GM12878 (cell line): ENCODE results near the gene RABL3. TPM values are rescaled to one million over a fixed set of nuclear protein-coding genes. Genes with fewer than 3 reads are reported as not detected.

Experiments used
- ATAC-seq: fragments of 200-7000 bp; cut with Tn5 transposase; 3 replicates; pipeline ENCODE4 v1.9.1; 2020; ENCODE audit warnings: mild to moderate bottlenecking, moderate library complexity
- BruUV-seq: library from RNA; stranded (reverse); fragments of 400-500 nt; replicated peaks from 2 replicates; lab custom pipeline; 2021; lab: Mats Ljungman, UMichigan
- CTCF ChIA-PET: fragments of 300-600 bp; sonication (Branson Sonifier 250); formaldehyde crosslinking; extraction: SDS; loops from one replicate; lab custom pipeline; 2021; ENCODE audit warnings: inconsistent platforms; lab: Yijun Ruan, JAX
- POLR2A ChIA-PET: fragments of 350-600 bp; formaldehyde crosslinking; extraction: SDS; loops from one replicate; lab custom pipeline; 2021; ENCODE audit warnings: inconsistent platforms; lab: Charles Lee
- RAD21 ChIA-PET: fragments of 300-600 bp; sonication (Branson Sonifier 250); formaldehyde crosslinking; loops from one replicate; lab custom pipeline; 2023; ENCODE audit warnings: antibody characterized with exemption; ENCODE audit not compliant: unreplicated experiment; lab: Charles Lee
- SMC1A ChIA-PET: fragments of 300-600 bp; sonication (Branson Sonifier 250); formaldehyde crosslinking; loops from one replicate; lab custom pipeline; 2023; ENCODE audit not compliant: unreplicated experiment, uncharacterized antibody; lab: Charles Lee
- DNase-seq: peaks from one replicate; pipeline ENCODE4 v3.0.0-alpha.2; 2011; ENCODE audit warnings: low read depth, low spot score
- FAIRE-seq: peaks from 3 replicates; lab custom pipeline; 2011; peaks lifted over from hg19 to GRCh38; lab: Jason Lieb, UNC
- H2AFZ ChIP-seq: 2 replicates; pipeline ENCODE4 v1.6.0; 2011; ENCODE audit warnings: low read depth, low read length, control low read depth; ENCODE audit not compliant: control insufficient read depth
- H3K27ac ChIP-seq: 2 replicates; pipeline ENCODE4 v1.5.1; 2011; ENCODE audit warnings: control low read depth; ENCODE audit not compliant: control insufficient read depth, insufficient read depth
- H3K27me3 ChIP-seq, 2 experiments: replicated peaks in 1 of 2; 2 replicates each; pipeline versions ENCODE4 v1.6.0 to v1.6.1; 2011; ENCODE audit warnings: low read length in 1 of 2; ENCODE audit not compliant: control insufficient read depth in 2 of 2, insufficient read depth in 2 of 2
- H3K36me3 ChIP-seq, 2 experiments: 2 replicates each; pipeline ENCODE4 v1.5.1; 2011; ENCODE audit warnings: low read length in 1 of 2; ENCODE audit not compliant: control insufficient read depth in 2 of 2, insufficient read depth in 2 of 2
- H3K4me1 ChIP-seq: 2 replicates; pipeline ENCODE4 v1.6.1; 2011; ENCODE audit warnings: mild to moderate bottlenecking, low read length, moderate library complexity, mixed read lengths; ENCODE audit not compliant: control insufficient read depth, insufficient read depth
- H3K4me2 ChIP-seq: 2 replicates; pipeline ENCODE4 v1.6.0; 2011; ENCODE audit warnings: control low read depth; ENCODE audit not compliant: control insufficient read depth, insufficient read depth
- H3K4me3 ChIP-seq: fragments of 200-600 bp; sonication (generic); 2 replicates; pipeline ENCODE4 v1.5.1; 2016
- H3K79me2 ChIP-seq: 2 replicates; pipeline ENCODE4 v1.6.0; 2011; ENCODE audit warnings: low read length; ENCODE audit not compliant: control insufficient read depth, insufficient read depth
- H3K9ac ChIP-seq: 2 replicates; pipeline ENCODE4 v1.8.0; 2011; ENCODE audit warnings: low read length, control low read depth, mixed read lengths; ENCODE audit not compliant: control insufficient read depth, insufficient read depth
- H3K9me3 ChIP-seq: replicated peaks from 3 replicates; pipeline ENCODE4 v1.5.1; 2011; ENCODE audit warnings: mild to moderate bottlenecking, low read length; ENCODE audit not compliant: control insufficient read depth, insufficient read depth
- H4K20me1 ChIP-seq: 2 replicates; pipeline ENCODE4 v1.6.0; 2011; ENCODE audit not compliant: control insufficient read depth, insufficient read depth
- ATF7 ChIP-seq: fragments of 450-650 bp; IDR thresholded peaks from 2 replicates; pipeline ENCODE4 v1.6.1; 2016; ENCODE audit warnings: low read depth, mild to moderate bottlenecking
- BACH1 ChIP-seq: fragments of 450-650 bp; IDR thresholded peaks from 2 replicates; pipeline ENCODE4 v1.6.1; 2017; ENCODE audit warnings: mild to moderate bottlenecking, borderline replicate concordance
- CHD2 ChIP-seq: IDR thresholded peaks from 2 replicates; pipeline ENCODE4 v1.6.1; 2011; ENCODE audit warnings: low read depth, low read length, improper control_type of control experiment, borderline replicate concordance
- JUNB ChIP-seq: IDR thresholded peaks from 2 replicates; pipeline ENCODE4 v1.6.1; 2016; ENCODE audit warnings: antibody characterized with exemption, mild to moderate bottlenecking
- NR2C1 ChIP-seq: fragments of 450-650 bp; IDR thresholded peaks from 2 replicates; pipeline ENCODE4 v1.6.1; 2017; ENCODE audit warnings: antibody characterized with exemption, mild to moderate bottlenecking, moderate library complexity
- RFX5 ChIP-seq: IDR thresholded peaks from 2 replicates; pipeline ENCODE4 v1.6.1; 2011; ENCODE audit warnings: low read depth, low read length, improper control_type of control experiment
- SPI1 ChIP-seq: IDR thresholded peaks from 2 replicates; pipeline ENCODE4 v1.6.1; 2011; ENCODE audit warnings: low read depth, mild to moderate bottlenecking, low read length, moderate library complexity, borderline replicate concordance; ENCODE audit not compliant: insufficient read depth
- YBX1 ChIP-seq: fragments of 450-650 bp; IDR thresholded peaks from 2 replicates; pipeline ENCODE4 v1.6.1; 2016; ENCODE audit warnings: antibody characterized with exemption
- WGBS: methylation state at CpG from one replicate; pipeline ENCODE4 v1.1.6; 2016; ENCODE audit warnings: low lambda C conversion rate; ENCODE audit not compliant: insufficient replicate concordance, insufficient coverage; ENCODE audit errors: missing lambda C conversion rate; 5-methylcytosine and 5-hydroxymethylcytosine counted together
- in situ Hi-C: fragments of 300-500 bp; cut with MboI; formaldehyde crosslinking; loops from 9 replicates; pipeline ENCODE4 v1.14.3; 2018; ENCODE audit warnings: mixed read lengths
- intact Hi-C: fragments of 100-400 bp; cut with micrococcal nuclease; formaldehyde crosslinking; loops from one replicate; pipeline ENCODE4 v1.14.2; 2022; ENCODE audit not compliant: unreplicated experiment
- polyA plus RNA-seq, 11 experiments: library from polyadenylated mRNA; depleted of rRNA in 4 of 11; unstranded in 6 of 11; stranded (reverse) in 5 of 11; fragments of >200 nt; fragmentation: Nextera tagmentation in 4 of 11; fragmentation: Illumina TruSeq in 1 of 11; extraction: Ambion mirVana in 4 of 11; extraction: Trizol in 1 of 11; gene quantifications; 1 replicate in 1 of 11; 2 replicates in 10 of 11; pipeline versions ENCODE4 v1.2.1 to v1.2.3, GENCODE V29; 2011 to 2016; ENCODE audit warnings: inconsistent platforms in 2 of 11, missing spikeins in 2 of 11, low read depth in 1 of 11
- total RNA-seq, 4 experiments: library from RNA; depleted of rRNA in 3 of 4; stranded (reverse); fragments of >200 nt in 3 of 4; fragmentation: Illumina TruSeq in 1 of 4; extraction: Trizol in 1 of 4; gene quantifications; 2 replicates each; pipeline versions ENCODE4 v1.2.1 to v1.2.3, GENCODE V29; 2013 to 2021
- TF ChIP-seq, protein P1 (sequence below): fragments of 450-650 bp; formaldehyde crosslinking; IDR thresholded peaks from 2 replicates; pipeline ENCODE4 v1.4.0; 2022; ENCODE audit warnings: mild to moderate bottlenecking, moderate library complexity
- TF ChIP-seq, protein P2 (sequence below): fragments of 450-650 bp; IDR thresholded peaks from 2 replicates; pipeline ENCODE4 v1.6.1; 2017; ENCODE audit warnings: mild to moderate bottlenecking, moderate library complexity
- TF ChIP-seq, protein P3 (sequence below): fragments of 450-650 bp; formaldehyde crosslinking; IDR thresholded peaks from 2 replicates; pipeline ENCODE4 v1.5.0; 2022; ENCODE audit warnings: mild to moderate bottlenecking, missing genetic modification characterization

Gene RABL3
- total and polyA plus RNA-seq, 10 of the 15 experiments (the other 5 are each of a cell fraction or from before 2014, with no cell fraction given) = 10.5 to 38.0 (median 25.2) TPM

DNA sequence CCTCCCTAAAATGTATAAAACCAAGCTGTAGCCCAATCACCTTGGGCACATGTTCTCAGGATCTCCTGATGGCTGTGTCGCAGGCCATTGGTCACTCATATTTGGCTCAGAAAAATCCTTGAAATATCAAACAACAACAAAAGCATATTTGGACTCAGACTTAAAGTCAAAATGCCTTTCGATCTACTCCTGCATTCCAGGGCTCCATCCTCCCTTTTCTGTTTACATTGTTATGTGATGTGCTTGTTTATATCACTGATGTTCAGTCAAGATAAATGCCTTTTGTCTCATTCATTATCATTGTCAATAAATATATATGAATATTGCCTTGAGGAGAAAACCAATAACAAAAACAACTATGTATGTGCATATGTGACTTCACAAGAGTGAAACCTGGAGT, 92.0 kb downstream of the RABL3 start (continued):
- TF ChIP-seq, protein P1, sequence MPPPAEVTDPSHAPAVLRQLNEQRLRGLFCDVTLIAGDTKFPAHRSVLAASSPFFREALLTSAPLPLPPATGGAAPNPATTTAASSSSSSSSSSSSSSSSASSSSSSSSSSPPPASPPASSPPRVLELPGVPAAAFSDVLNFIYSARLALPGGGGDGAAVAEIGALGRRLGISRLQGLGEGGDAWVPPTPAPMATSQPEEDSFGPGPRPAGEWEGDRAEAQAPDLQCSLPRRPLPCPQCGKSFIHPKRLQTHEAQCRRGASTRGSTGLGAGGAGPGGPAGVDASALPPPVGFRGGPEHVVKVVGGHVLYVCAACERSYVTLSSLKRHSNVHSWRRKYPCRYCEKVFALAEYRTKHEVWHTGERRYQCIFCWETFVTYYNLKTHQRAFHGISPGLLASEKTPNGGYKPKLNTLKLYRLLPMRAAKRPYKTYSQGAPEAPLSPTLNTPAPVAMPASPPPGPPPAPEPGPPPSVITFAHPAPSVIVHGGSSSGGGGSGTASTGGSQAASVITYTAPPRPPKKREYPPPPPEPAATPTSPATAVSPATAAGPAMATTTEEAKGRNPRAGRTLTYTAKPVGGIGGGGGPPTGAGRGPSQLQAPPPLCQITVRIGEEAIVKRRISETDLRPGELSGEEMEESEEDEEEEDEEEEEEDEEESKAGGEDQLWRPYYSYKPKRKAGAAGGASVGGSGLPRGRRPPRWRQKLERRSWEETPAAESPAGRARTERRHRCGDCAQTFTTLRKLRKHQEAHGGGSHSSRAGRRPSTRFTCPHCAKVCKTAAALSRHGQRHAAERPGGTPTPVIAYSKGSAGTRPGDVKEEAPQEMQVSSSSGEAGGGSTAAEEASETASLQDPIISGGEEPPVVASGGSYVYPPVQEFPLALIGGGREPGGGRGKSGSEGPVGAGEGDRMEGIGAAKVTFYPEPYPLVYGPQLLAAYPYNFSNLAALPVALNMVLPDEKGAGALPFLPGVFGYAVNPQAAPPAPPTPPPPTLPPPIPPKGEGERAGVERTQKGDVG = no peak
- no peak for TF ChIP-seq YBX1
- TF ChIP-seq ATF7 = no peak

DNA sequence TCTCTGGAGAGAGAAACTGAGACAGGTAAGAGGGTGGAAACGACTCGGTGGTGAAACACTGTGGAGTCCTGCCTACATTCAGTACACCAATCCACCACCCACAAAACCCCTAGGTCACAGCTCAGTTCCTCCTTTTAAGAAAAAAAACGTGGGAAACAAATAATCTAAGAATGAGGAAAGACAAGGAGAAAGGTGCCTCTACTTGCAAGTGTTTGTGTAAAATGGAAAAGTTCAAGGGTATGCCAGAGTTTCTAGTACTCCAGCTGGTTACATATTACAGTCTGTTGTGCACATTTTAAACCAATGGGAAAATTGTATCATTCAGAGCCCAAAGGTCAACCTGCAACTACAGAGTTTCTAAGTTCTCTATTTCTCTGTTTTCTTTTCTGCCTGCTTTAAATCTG, 92.5 kb downstream of the RABL3 start:
- CTCF ChIA-PET = interaction anchor here (0.9 to 2.5 kb wide), 3 partner anchors 16 to 145 kb away, joined by 4 to 13 read pairs (median 5); no protein-coding TSS in a partner anchor
- no peak for DNase-seq
- Histone ChIP-seq H3K27me3 (no peaks in the 10 kb centered on the region), H3K27ac (no peak overlapping the region), H3K4me1 (no peaks in the 10 kb centered on the region), H3K79me2 (no peaks in the 10 kb centered on the region), H4K20me1 (no peaks in the 10 kb centered on the region), H3K9ac (no peak overlapping the region), H3K9me3 (no peaks in the 10 kb centered on the region), H3K4me2 (no peak overlapping the region), H3K36me3 (no peaks in the 10 kb centered on the region), H3K4me3 (no peak overlapping the region), H2AFZ (no peak overlapping the region)
- in situ Hi-C loops = no loop called here
- POLR2A ChIA-PET = no interaction called here
- 39% methylated on average over 3 of the region's 3 CpGs for WGBS
- RAD21 ChIA-PET = interaction anchor here (1.1 to 3.4 kb wide), 3 partner anchors 11 to 53 kb away, joined by 3 to 12 read pairs (median 4); partner anchors contain the start of gene NDUFB4
- FAIRE-seq = no peak
- SMC1A ChIA-PET = interaction anchor here (0.8 to 2.2 kb wide), 7 partner anchors 9 to 167 kb away, joined by 3 to 6 read pairs (median 3); no protein-coding TSS in a partner anchor
- ATAC-seq = peak; percentile 36; the same call in 1 of the 3 replicates
- BruUV-seq = no TSS peak
- intact Hi-C loops = no loop called here
- TF ChIP-seq NR2C1 (no peak), RFX5 (peak; percentile 62; the same call in 1 of the 2 replicates), SPI1 (peak; percentile 60), JUNB (no peak), CHD2 (no peak), BACH1 (no peak)
- TF ChIP-seq, protein P2, sequence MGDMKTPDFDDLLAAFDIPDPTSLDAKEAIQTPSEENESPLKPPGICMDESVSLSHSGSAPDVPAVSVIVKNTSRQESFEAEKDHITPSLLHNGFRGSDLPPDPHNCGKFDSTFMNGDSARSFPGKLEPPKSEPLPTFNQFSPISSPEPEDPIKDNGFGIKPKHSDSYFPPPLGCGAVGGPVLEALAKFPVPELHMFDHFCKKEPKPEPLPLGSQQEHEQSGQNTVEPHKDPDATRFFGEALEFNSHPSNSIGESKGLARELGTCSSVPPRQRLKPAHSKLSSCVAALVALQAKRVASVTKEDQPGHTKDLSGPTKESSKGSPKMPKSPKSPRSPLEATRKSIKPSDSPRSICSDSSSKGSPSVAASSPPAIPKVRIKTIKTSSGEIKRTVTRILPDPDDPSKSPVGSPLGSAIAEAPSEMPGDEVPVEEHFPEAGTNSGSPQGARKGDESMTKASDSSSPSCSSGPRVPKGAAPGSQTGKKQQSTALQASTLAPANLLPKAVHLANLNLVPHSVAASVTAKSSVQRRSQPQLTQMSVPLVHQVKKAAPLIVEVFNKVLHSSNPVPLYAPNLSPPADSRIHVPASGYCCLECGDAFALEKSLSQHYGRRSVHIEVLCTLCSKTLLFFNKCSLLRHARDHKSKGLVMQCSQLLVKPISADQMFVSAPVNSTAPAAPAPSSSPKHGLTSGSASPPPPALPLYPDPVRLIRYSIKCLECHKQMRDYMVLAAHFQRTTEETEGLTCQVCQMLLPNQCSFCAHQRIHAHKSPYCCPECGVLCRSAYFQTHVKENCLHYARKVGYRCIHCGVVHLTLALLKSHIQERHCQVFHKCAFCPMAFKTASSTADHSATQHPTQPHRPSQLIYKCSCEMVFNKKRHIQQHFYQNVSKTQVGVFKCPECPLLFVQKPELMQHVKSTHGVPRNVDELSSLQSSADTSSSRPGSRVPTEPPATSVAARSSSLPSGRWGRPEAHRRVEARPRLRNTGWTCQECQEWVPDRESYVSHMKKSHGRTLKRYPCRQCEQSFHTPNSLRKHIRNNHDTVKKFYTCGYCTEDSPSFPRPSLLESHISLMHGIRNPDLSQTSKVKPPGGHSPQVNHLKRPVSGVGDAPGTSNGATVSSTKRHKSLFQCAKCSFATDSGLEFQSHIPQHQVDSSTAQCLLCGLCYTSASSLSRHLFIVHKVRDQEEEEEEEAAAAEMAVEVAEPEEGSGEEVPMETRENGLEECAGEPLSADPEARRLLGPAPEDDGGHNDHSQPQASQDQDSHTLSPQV = no peak
- TF ChIP-seq, protein P3, sequence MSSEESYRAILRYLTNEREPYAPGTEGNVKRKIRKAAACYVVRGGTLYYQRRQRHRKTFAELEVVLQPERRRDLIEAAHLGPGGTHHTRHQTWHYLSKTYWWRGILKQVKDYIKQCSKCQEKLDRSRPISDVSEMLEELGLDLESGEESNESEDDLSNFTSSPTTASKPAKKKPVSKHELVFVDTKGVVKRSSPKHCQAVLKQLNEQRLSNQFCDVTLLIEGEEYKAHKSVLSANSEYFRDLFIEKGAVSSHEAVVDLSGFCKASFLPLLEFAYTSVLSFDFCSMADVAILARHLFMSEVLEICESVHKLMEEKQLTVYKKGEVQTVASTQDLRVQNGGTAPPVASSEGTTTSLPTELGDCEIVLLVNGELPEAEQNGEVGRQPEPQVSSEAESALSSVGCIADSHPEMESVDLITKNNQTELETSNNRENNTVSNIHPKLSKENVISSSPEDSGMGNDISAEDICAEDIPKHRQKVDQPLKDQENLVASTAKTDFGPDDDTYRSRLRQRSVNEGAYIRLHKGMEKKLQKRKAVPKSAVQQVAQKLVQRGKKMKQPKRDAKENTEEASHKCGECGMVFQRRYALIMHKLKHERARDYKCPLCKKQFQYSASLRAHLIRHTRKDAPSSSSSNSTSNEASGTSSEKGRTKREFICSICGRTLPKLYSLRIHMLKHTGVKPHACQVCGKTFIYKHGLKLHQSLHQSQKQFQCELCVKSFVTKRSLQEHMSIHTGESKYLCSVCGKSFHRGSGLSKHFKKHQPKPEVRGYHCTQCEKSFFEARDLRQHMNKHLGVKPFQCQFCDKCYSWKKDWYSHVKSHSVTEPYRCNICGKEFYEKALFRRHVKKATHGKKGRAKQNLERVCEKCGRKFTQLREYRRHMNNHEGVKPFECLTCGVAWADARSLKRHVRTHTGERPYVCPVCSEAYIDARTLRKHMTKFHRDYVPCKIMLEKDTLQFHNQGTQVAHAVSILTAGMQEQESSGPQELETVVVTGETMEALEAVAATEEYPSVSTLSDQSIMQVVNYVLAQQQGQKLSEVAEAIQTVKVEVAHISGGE (CRISPR knock-in tag) = no peak
